RWPE2 (cell line): ENCODE data around the gene CERS6.

Source experiments
- ATAC-seq: fragments of 200-7000 bp; cut with Tn5 transposase; 3 replicates; pipeline ENCODE4 v1.9.1; 2021; ENCODE audit warnings: low read depth
- DNase-seq: peaks from one replicate; pipeline ENCODE4 v3.0.0-alpha.2; 2020; ENCODE audit warnings: low spot score
- H3K27ac ChIP-seq: fragments of 450-650 bp; 2 replicates; pipeline ENCODE4 v1.5.1; 2017; ENCODE audit warnings: mild to moderate bottlenecking; ENCODE audit not compliant: poor library complexity, severe bottlenecking
- H3K27me3 ChIP-seq: fragments of 250-450 bp; sonication (Bioruptor Pico); 2 replicates; pipeline ENCODE4 v1.5.1; 2021; ENCODE audit warnings: mild to moderate bottlenecking, moderate library complexity; ENCODE audit not compliant: insufficient read depth, poor library complexity, severe bottlenecking
- H3K36me3 ChIP-seq: fragments of 250-450 bp; sonication (Bioruptor Pico); 2 replicates; pipeline ENCODE4 v1.5.1; 2020; ENCODE audit warnings: low read depth, mild to moderate bottlenecking, moderate library complexity
- H3K4me1 ChIP-seq: fragments of 250-450 bp; sonication (Bioruptor Pico); 2 replicates; pipeline ENCODE4 v1.5.1; 2021; ENCODE audit warnings: mild to moderate bottlenecking, moderate library complexity; ENCODE audit not compliant: insufficient read depth, poor library complexity, severe bottlenecking
- H3K4me3 ChIP-seq: fragments of 250-450 bp; sonication (Bioruptor Pico); 2 replicates; pipeline ENCODE4 v1.5.1; 2021; ENCODE audit warnings: mild to moderate bottlenecking, moderate library complexity; ENCODE audit not compliant: severe bottlenecking
- H3K9me3 ChIP-seq: fragments of 250-450 bp; sonication (Bioruptor Pico); 2 replicates; pipeline ENCODE4 v1.5.1; 2021; ENCODE audit warnings: mild to moderate bottlenecking, moderate library complexity; ENCODE audit not compliant: severe bottlenecking
- TF ChIP-seq, protein P1 (sequence below): fragments of 450-650 bp; IDR thresholded peaks from one replicate; pipeline ENCODE4 v1.5.1; 2017; ENCODE audit warnings: mild to moderate bottlenecking, moderate library complexity; ENCODE audit not compliant: poor library complexity, severe bottlenecking

Gene CERS6

GRCh38 chr2:168614172-168615018, 158.3 kb downstream of the CERS6 start:
- TF ChIP-seq, protein P1, sequence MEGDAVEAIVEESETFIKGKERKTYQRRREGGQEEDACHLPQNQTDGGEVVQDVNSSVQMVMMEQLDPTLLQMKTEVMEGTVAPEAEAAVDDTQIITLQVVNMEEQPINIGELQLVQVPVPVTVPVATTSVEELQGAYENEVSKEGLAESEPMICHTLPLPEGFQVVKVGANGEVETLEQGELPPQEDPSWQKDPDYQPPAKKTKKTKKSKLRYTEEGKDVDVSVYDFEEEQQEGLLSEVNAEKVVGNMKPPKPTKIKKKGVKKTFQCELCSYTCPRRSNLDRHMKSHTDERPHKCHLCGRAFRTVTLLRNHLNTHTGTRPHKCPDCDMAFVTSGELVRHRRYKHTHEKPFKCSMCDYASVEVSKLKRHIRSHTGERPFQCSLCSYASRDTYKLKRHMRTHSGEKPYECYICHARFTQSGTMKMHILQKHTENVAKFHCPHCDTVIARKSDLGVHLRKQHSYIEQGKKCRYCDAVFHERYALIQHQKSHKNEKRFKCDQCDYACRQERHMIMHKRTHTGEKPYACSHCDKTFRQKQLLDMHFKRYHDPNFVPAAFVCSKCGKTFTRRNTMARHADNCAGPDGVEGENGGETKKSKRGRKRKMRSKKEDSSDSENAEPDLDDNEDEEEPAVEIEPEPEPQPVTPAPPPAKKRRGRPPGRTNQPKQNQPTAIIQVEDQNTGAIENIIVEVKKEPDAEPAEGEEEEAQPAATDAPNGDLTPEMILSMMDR: peak; percentile 44
- DNase-seq: peak; percentile 80
- ATAC-seq: peak; percentile 97
- H3K4me1 ChIP-seq: peaks cover 10% of the 10 kb centered on the region
- H3K9me3 ChIP-seq: no peaks in the 10 kb centered on the region
- H3K4me3 ChIP-seq: no peak overlapping the region
- peak overlapping the region; percentile 14 for H3K27ac ChIP-seq
- H3K27me3 ChIP-seq: no peaks in the 10 kb centered on the region
- no peaks in the 10 kb centered on the region for H3K36me3 ChIP-seq

- H3K4me3 ChIP-seq: no peak overlapping the region
- ATAC-seq: no peak
These were observed 164.5 kb downstream of the CERS6 start for GRCh38 chr2:168620554-168620953.

DNA sequence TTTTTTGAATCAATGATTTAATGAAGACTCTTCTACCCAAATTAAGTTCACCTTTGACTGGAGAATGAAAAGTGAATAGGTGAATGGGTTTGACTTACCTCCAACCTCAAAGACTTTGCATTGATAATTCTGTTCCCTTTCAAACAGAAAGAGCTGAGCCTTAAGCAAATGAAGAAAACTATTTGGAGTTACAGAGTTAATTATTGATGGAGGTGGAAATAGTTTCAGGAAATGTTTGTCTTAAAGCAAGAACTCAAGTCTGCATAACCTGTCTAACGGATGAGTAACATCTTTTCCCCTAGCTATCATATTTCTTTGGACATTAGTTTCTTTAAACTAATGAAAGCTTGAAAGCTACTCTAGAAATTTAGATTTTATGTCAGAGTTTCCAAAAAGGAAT, 166.5 kb downstream of the CERS6 start:
- Histone ChIP-seq H3K27me3 (no peaks in the 10 kb centered on the region), H3K36me3 (no peaks in the 10 kb centered on the region), H3K9me3 (no peaks in the 10 kb centered on the region), H3K27ac (no peak overlapping the region), H3K4me1 (no peaks in the 10 kb centered on the region), H3K4me3 (no peak overlapping the region)
- no peak for DNase-seq
- no peak for ATAC-seq
- TF ChIP-seq, protein P1: no peak

More at GRCh38 chr2:168620554-168620953, 164.5 kb downstream of the CERS6 start:
- H3K4me1 ChIP-seq: no peaks in the 10 kb centered on the region
- no peak overlapping the region for H3K27ac ChIP-seq
- no peaks in the 10 kb centered on the region for H3K27me3 ChIP-seq
- TF ChIP-seq, protein P1: no peak
- no peak for DNase-seq
- no peaks in the 10 kb centered on the region for H3K9me3 ChIP-seq
- no peaks in the 10 kb centered on the region for H3K36me3 ChIP-seq

- no peak overlapping the region for H3K27ac ChIP-seq
- no peaks in the 10 kb centered on the region for H3K9me3 ChIP-seq
- no peaks in the 10 kb centered on the region for H3K4me1 ChIP-seq
- H3K36me3 ChIP-seq: no peaks in the 10 kb centered on the region
- TF ChIP-seq, protein P1: no peak
- H3K4me3 ChIP-seq: no peak overlapping the region
- DNase-seq: no peak
- ATAC-seq: no peak
- H3K27me3 ChIP-seq: no peaks in the 10 kb centered on the region
These were observed 168.0 kb downstream of the CERS6 start for GRCh38 chr2:168624028-168624427.

DNA sequence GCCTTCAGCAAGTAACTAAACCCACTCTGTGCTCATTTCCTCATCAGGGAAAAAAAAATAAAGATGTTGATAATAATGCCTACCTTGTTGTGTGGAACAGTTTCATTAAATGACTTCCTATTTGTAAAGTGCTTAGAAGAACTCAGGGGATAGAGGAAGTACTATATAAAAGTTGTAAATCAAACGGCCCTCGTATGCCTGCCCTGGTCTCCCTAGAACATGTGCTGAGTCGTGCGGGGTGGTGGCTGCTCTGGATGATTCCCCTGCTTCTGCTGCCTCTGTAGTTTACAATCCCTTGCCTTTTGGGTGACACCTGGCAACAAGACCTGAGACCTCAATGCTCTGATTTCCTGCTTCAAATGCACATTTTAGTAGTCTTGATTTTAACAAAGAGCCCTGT, 170.0 kb downstream of the CERS6 start:
- no peak for ATAC-seq
- DNase-seq: no peak
- TF ChIP-seq, protein P1: no peak

More for the DNA sequence above, 170.0 kb downstream of the CERS6 start:
- H3K27me3 ChIP-seq: no peaks in the 10 kb centered on the region
- H3K4me3 ChIP-seq: no peak overlapping the region
- no peaks in the 10 kb centered on the region for H3K36me3 ChIP-seq
- no peaks in the 10 kb centered on the region for H3K9me3 ChIP-seq
- H3K27ac ChIP-seq: no peak overlapping the region
- H3K4me1 ChIP-seq: no peaks in the 10 kb centered on the region
